ENCODE data around the gene ABCC11.
A peak's percentile ranks its signal among the peaks of the same experiment; 100 is the strongest.
"Not testable (repeated sequence)": the region's sequence is repeated elsewhere in the genome, so short reads cannot be mapped to it uniquely, and the experiment has no call there.

Gene ABCC11

GRCh38 chr16:48272837-48273421 is 25.6 kb upstream of the ABCC11 start:
- no peaks in the 10 kb centered on the region for H3K27me3 Mint-ChIP-seq (ENCODE audit: low read depth)
- H3K9me3 Mint-ChIP-seq: no peaks in the 10 kb centered on the region
- H3K36me3 Mint-ChIP-seq (ENCODE audit: low read depth): peaks cover 22% of the 10 kb centered on the region
- H3K27ac Mint-ChIP-seq: no peak overlapping the region
- no peak for DNase-seq (ENCODE audit: low spot score)
- no peaks in the 10 kb centered on the region for H3K4me1 Mint-ChIP-seq (ENCODE audit: low read depth)
- H3K4me3 Mint-ChIP-seq: no peak overlapping the region

GRCh38 chr16:48271728-48272127 is 24.4 kb upstream of the ABCC11 start:
- peaks cover 14% of the 10 kb centered on the region for H3K36me3 Mint-ChIP-seq (ENCODE audit: low read depth)
- H3K9me3 Mint-ChIP-seq: no peaks in the 10 kb centered on the region
- H3K27ac Mint-ChIP-seq: no peak overlapping the region
- H3K4me3 Mint-ChIP-seq: no peak overlapping the region
- no peak for DNase-seq (ENCODE audit: low spot score)
- H3K4me1 Mint-ChIP-seq (ENCODE audit: low read depth): no peaks in the 10 kb centered on the region
- H3K27me3 Mint-ChIP-seq (ENCODE audit: low read depth): no peaks in the 10 kb centered on the region

- peak overlapping the region; percentile 10 for H3K27ac Mint-ChIP-seq
- no peak overlapping the region for H3K4me3 Mint-ChIP-seq
- peaks cover 6% of the 10 kb centered on the region for H3K4me1 Mint-ChIP-seq (ENCODE audit: low read depth)
- H3K9me3 Mint-ChIP-seq: no peaks in the 10 kb centered on the region
- no peak for DNase-seq (ENCODE audit: low spot score)
- H3K36me3 Mint-ChIP-seq (ENCODE audit: low read depth): peaks cover 28% of the 10 kb centered on the region
- no peaks in the 10 kb centered on the region for H3K27me3 Mint-ChIP-seq (ENCODE audit: low read depth)
Measured at GRCh38 chr16:48269011-48269410, 21.7 kb upstream of the ABCC11 start.

- Mint-ChIP-seq H3K27ac (peak overlapping the region; percentile 13), H3K4me1 (ENCODE audit: low read depth) (peaks cover 9% of the 10 kb centered on the region), H3K27me3 (ENCODE audit: low read depth) (no peaks in the 10 kb centered on the region), H3K9me3 (no peaks in the 10 kb centered on the region), H3K4me3 (no peak overlapping the region), H3K36me3 (ENCODE audit: low read depth) (peaks cover 49% of the 10 kb centered on the region)
- DNase-seq (ENCODE audit: low spot score): no peak
Measured at GRCh38 chr16:48262631-48263030, 15.3 kb upstream of the ABCC11 start.

GRCh38 chr16:48261569-48261968 is 14.2 kb upstream of the ABCC11 start:
- H3K27ac Mint-ChIP-seq: no peak overlapping the region
- H3K27me3 Mint-ChIP-seq (ENCODE audit: low read depth): no peaks in the 10 kb centered on the region
- no peaks in the 10 kb centered on the region for H3K9me3 Mint-ChIP-seq
- peaks cover 50% of the 10 kb centered on the region for H3K36me3 Mint-ChIP-seq (ENCODE audit: low read depth)
- H3K4me1 Mint-ChIP-seq (ENCODE audit: low read depth): peaks cover 9% of the 10 kb centered on the region
- no peak overlapping the region for H3K4me3 Mint-ChIP-seq
- DNase-seq (ENCODE audit: low spot score): no peak

GRCh38 chr16:48256579-48257177 is 9.3 kb upstream of the ABCC11 start:
- Mint-ChIP-seq H3K4me1 (ENCODE audit: low read depth) (peaks cover 3% of the 10 kb centered on the region), H3K36me3 (ENCODE audit: low read depth) (peaks cover 30% of the 10 kb centered on the region), H3K27ac (no peak overlapping the region), H3K4me3 (no peak overlapping the region), H3K27me3 (ENCODE audit: low read depth) (no peaks in the 10 kb centered on the region), H3K9me3 (no peaks in the 10 kb centered on the region)
- no peak for DNase-seq (ENCODE audit: low spot score)

- H3K4me1 Mint-ChIP-seq (ENCODE audit: low read depth): peaks cover 9% of the 10 kb centered on the region
- no peak for DNase-seq (ENCODE audit: low spot score)
- H3K36me3 Mint-ChIP-seq (ENCODE audit: low read depth): peaks cover 17% of the 10 kb centered on the region
- no peaks in the 10 kb centered on the region for H3K27me3 Mint-ChIP-seq (ENCODE audit: low read depth)
- H3K4me3 Mint-ChIP-seq: no peak overlapping the region
- no peak overlapping the region for H3K27ac Mint-ChIP-seq
- no peaks in the 10 kb centered on the region for H3K9me3 Mint-ChIP-seq
Measured at GRCh38 chr16:48252013-48252412, 4.7 kb upstream of the ABCC11 start.

GRCh38 chr16:48250520-48251278 is 3.4 kb upstream of the ABCC11 start:
- Mint-ChIP-seq H3K27ac (no peak overlapping the region), H3K36me3 (ENCODE audit: low read depth) (peaks cover 12% of the 10 kb centered on the region), H3K9me3 (no peaks in the 10 kb centered on the region), H3K27me3 (ENCODE audit: low read depth) (no peaks in the 10 kb centered on the region), H3K4me1 (ENCODE audit: low read depth) (peaks cover 17% of the 10 kb centered on the region), H3K4me3 (no peak overlapping the region)
- no peak for DNase-seq (ENCODE audit: low spot score)

GRCh38 chr16:48246066-48246465 is 1.3 kb downstream of the ABCC11 start:
- peaks cover 3% of the 10 kb centered on the region for H3K9me3 Mint-ChIP-seq
- peaks cover 24% of the 10 kb centered on the region for H3K4me1 Mint-ChIP-seq (ENCODE audit: low read depth)
- H3K4me3 Mint-ChIP-seq: peak overlapping the region; percentile 99

GRCh38 chr16:48244863-48245195 is 2.5 kb downstream of the ABCC11 start:
- Mint-ChIP-seq H3K4me1 (ENCODE audit: low read depth) (peaks cover 23% of the 10 kb centered on the region), H3K4me3 (peak overlapping the region; percentile 99), H3K9me3 (peaks cover 12% of the 10 kb centered on the region), H3K36me3 (ENCODE audit: low read depth) (peaks cover 8% of the 10 kb centered on the region), H3K27ac (peak overlapping the region; percentile 92), H3K27me3 (ENCODE audit: low read depth) (no peaks in the 10 kb centered on the region)
- no peak for DNase-seq (ENCODE audit: low spot score)

More at GRCh38 chr16:48246066-48246465, 1.3 kb downstream of the ABCC11 start:
- Mint-ChIP-seq H3K27ac (no peak overlapping the region), H3K36me3 (ENCODE audit: low read depth) (peaks cover 8% of the 10 kb centered on the region), H3K27me3 (ENCODE audit: low read depth) (no peaks in the 10 kb centered on the region)
- DNase-seq (ENCODE audit: low spot score): no peak

GRCh38 chr16:48244080-48244862 is 3.1 kb downstream of the ABCC11 start, which contains the start of gene LONP2:
Gene LONP2 (plus strand): TSS chr16:48244300. CDS start chr16:48244389, 89 bp downstream.
- Mint-ChIP-seq H3K27ac (peak within 1 kb of the TSS; percentile 92), H3K27me3 (ENCODE audit: low read depth) (no peaks in the 10 kb centered on the region), H3K4me3 (peak within 1 kb of the TSS; percentile 99), H3K4me1 (ENCODE audit: low read depth) (peaks cover 23% of the 10 kb centered on the region), H3K9me3 (peaks cover 15% of the 10 kb centered on the region), H3K36me3 (ENCODE audit: low read depth) (peaks cover 8% of the 10 kb centered on the region)
- DNase-seq (ENCODE audit: low spot score): peak; percentile 93

GRCh38 chr16:48240147-48240546 is 7.2 kb downstream of the ABCC11 start:
- H3K9me3 Mint-ChIP-seq: peaks cover 15% of the 10 kb centered on the region
- not testable (repeated sequence) for H3K36me3 Mint-ChIP-seq (ENCODE audit: low read depth)

GRCh38 chr16:48236286-48236685 is 11.1 kb downstream of the ABCC11 start:
- no peak for DNase-seq (ENCODE audit: low spot score)
- Mint-ChIP-seq H3K4me1 (ENCODE audit: low read depth) (peaks cover 11% of the 10 kb centered on the region), H3K4me3 (no peak overlapping the region), H3K27me3 (ENCODE audit: low read depth) (no peaks in the 10 kb centered on the region), H3K27ac (no peak overlapping the region), H3K9me3 (peaks cover 14% of the 10 kb centered on the region), H3K36me3 (ENCODE audit: low read depth) (no peaks in the 10 kb centered on the region)

More at GRCh38 chr16:48240147-48240546, 7.2 kb downstream of the ABCC11 start:
- H3K4me1 Mint-ChIP-seq (ENCODE audit: low read depth); H3K27ac Mint-ChIP-seq; DNase-seq (ENCODE audit: low spot score); H3K27me3 Mint-ChIP-seq (ENCODE audit: low read depth); H3K4me3 Mint-ChIP-seq: not testable (repeated sequence)

Data from T-helper 2 cell treated with Interferon-gamma antibody and Interleukin-4, amounts not matched to agents 5 μg/mL and 100 μg/mL, for 36 hours (primary cell).